ENCODE results near the gene PSAP. TPM values are rescaled to one million over a fixed set of nuclear protein-coding genes. Genes with fewer than 3 reads are reported as not detected.

The PSAP gene
- total RNA-seq, 1 donor from 2014 or later, result 295 TPM

DNA sequence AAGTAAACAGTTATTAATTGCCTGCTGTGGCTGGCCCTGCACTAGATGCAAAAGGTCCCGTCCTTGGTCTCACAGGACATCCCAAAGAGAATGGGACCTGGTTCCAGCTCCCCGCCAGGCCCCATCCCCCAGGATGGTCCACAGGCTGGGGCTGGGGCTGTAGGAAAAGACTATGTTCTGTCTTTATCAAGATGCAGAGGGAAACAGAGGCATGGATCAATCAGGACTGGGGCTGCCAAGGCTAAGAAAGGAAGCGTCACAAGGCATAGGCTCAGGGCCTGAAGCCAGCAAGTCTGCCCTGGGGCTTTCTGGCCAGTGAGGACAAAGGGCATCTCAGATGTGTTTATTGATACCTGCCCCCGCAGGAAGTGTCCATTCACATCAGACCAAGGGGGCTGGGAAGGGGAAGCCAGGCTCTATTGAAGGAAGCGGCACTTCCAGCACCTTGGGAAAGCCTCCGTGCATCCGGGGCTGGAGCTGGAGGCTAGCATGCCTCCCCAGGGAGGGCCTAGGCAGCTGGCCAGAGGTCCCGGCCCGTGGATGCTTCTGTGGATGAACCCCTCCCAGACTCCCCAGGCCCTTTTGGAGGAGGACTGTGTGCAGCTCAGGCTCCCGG, 83.5 kb downstream of the PSAP start:
- H3K4me3 Mint-ChIP-seq, result no peak overlapping the region
- no peaks in the 10 kb centered on the region for H3K9me3 Mint-ChIP-seq
- H3K27ac Mint-ChIP-seq (ENCODE audit: unreplicated experiment), result peak overlapping the region; percentile 50
- no peaks in the 10 kb centered on the region for H3K36me3 Mint-ChIP-seq (ENCODE audit: low read depth)
- H3K27me3 Mint-ChIP-seq (ENCODE audit: low read depth), result no peaks in the 10 kb centered on the region
- TF ChIP-seq, protein P1, sequence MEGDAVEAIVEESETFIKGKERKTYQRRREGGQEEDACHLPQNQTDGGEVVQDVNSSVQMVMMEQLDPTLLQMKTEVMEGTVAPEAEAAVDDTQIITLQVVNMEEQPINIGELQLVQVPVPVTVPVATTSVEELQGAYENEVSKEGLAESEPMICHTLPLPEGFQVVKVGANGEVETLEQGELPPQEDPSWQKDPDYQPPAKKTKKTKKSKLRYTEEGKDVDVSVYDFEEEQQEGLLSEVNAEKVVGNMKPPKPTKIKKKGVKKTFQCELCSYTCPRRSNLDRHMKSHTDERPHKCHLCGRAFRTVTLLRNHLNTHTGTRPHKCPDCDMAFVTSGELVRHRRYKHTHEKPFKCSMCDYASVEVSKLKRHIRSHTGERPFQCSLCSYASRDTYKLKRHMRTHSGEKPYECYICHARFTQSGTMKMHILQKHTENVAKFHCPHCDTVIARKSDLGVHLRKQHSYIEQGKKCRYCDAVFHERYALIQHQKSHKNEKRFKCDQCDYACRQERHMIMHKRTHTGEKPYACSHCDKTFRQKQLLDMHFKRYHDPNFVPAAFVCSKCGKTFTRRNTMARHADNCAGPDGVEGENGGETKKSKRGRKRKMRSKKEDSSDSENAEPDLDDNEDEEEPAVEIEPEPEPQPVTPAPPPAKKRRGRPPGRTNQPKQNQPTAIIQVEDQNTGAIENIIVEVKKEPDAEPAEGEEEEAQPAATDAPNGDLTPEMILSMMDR (conservative IDR thresholded peaks at IDR 0.05), result no peak
- DNase-seq (ENCODE audit: low read depth, low spot score), result no peak
- peaks cover 9% of the 10 kb centered on the region for H3K4me1 Mint-ChIP-seq

DNA sequence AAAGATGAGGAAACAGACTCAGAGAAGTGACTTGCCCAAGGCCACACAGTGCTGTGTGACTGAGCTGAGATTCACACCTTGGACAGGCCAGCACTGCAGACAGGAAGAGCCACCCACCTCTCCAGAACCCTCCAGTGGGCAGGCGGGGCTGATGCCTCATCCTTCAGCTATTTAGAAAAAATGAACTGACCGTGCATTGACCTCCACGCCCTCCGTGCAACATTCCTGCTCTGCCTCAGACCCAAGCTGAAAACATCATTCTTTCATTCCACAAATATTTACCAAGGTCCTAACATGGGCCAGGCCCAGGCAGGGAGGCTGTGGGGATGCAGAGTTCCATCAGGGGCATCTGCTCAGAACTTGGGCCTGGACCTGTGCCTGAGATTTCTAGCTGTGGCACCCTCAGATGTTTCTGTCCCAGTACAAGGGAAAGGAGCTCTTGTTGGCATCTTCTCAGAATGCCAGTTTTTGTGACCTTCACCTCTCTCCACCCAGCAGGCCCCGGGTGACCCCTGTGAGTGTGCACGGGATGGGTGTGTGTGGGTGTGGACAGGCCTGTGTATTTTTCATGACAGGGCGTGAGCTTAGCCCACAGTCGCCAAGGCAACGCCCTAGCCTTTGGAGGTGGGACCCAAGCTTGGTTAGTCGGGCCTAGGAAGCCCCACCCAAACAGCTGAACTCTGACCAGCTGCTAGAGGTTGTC, 84.2 kb downstream of the PSAP start:
- H3K9me3 Mint-ChIP-seq, result no peaks in the 10 kb centered on the region
- H3K4me1 Mint-ChIP-seq, result peaks cover 9% of the 10 kb centered on the region
- no peak overlapping the region for H3K27ac Mint-ChIP-seq (ENCODE audit: unreplicated experiment)
- H3K36me3 Mint-ChIP-seq (ENCODE audit: low read depth), result no peaks in the 10 kb centered on the region
- TF ChIP-seq, protein P1 (conservative IDR thresholded peaks at IDR 0.05), result no peak
- DNase-seq (ENCODE audit: low read depth, low spot score), result no peak
- no peak overlapping the region for H3K4me3 Mint-ChIP-seq
- H3K27me3 Mint-ChIP-seq (ENCODE audit: low read depth), result no peaks in the 10 kb centered on the region

Small RNA genes within 50 kb of the gene (microRNA-seq; reads per million reads assigned to microRNA genes)
- not detected for gene MIR7152

Other genes with a start within 250 kb of the PSAP start
- gene C10orf105, start 131.5 kb downstream of the PSAP start, total RNA-seq, result 0.12 and 0.20 TPM in 2 replicates
- gene VSIR, start 77.7 kb downstream of the PSAP start, total RNA-seq, result not detected in 2 replicates
- 24.5 and 25.8 TPM in 2 replicates for gene CHST3, start 113.1 kb upstream of the PSAP start, total RNA-seq
- gene SPOCK2, start 237.3 kb upstream of the PSAP start, total RNA-seq, result 1.4 and 1.5 TPM in 2 replicates

All from neural crest cell (in vitro differentiated cells).